ENCODE data around the gene HMBS. TPM values are rescaled to one million over a fixed set of nuclear protein-coding genes. Genes with fewer than 3 reads are reported as not detected.
A peak's percentile ranks its signal among the peaks of the same experiment; 100 is the strongest.

HMBS gene
- total RNA-seq, 4 donors from 2014 or later, result 7.2 to 11.7 (median 8.5) TPM

DNA sequence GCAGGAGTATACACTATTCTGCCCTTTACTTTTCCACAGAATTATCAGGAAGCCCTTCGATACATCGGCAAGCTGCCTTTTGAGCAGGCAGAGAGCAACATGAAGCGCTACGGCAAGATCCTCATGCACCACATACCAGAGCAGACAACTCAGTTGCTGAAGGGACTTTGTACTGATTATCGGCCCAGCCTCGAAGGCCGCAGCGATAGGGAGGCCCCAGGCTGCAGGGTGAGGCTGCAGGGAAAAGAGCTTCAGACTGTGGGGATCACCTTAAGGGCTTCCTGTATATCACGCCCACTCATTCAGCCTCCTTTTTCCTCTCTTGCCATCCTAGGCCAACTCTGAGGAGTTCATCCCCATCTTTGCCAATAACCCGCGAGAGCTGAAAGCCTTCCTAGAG, 6.8 kb upstream of the HMBS start:
- no peak for TF ChIP-seq CTCF (IDR thresholded peaks at IDR 0.05)
- DNase-seq (ENCODE audit: low spot score) (no peak), ATAC-seq (ENCODE audit: low FRiP score) (no peak)

- DNase-seq (ENCODE audit: low spot score) (no peak), ATAC-seq (ENCODE audit: low FRiP score) (no peak)
- TF ChIP-seq CTCF (IDR thresholded peaks at IDR 0.05), result no peak
Observed at GRCh38 chr11:119078675-119079420, 5.8 kb upstream of the HMBS start.

- TF ChIP-seq CTCF (IDR thresholded peaks at IDR 0.05), result no peak
- ATAC-seq (ENCODE audit: low FRiP score) (no peak), DNase-seq (ENCODE audit: low spot score) (no peak)
Observed at GRCh38 chr11:119081682-119082260, 2.9 kb upstream of the HMBS start.

- DNase-seq (ENCODE audit: low spot score) (no peak), ATAC-seq (ENCODE audit: low FRiP score) (peak; percentile 31)
- no peak for TF ChIP-seq CTCF (IDR thresholded peaks at IDR 0.05)
Observed at GRCh38 chr11:119085437-119085847, 761 bp downstream of the HMBS start.

- no peak for ATAC-seq (ENCODE audit: low FRiP score)
- no peak for TF ChIP-seq CTCF (IDR thresholded peaks at IDR 0.05)
- DNase-seq (ENCODE audit: low spot score), result no peak
Observed at GRCh38 chr11:119087123-119087522, 2.4 kb downstream of the HMBS start.

- TF ChIP-seq CTCF (IDR thresholded peaks at IDR 0.05), result no peak
- DNase-seq (ENCODE audit: low spot score), result no peak
- ATAC-seq (ENCODE audit: low FRiP score), result no peak
Observed at GRCh38 chr11:119087747-119088241, 3.1 kb downstream of the HMBS start.

GRCh38 chr11:119088406-119088805, 3.7 kb downstream of the HMBS start:
- ATAC-seq (ENCODE audit: low FRiP score), result no peak
- DNase-seq (ENCODE audit: low spot score), result no peak
- TF ChIP-seq CTCF (IDR thresholded peaks at IDR 0.05), result no peak
